GM23338 (cell line): ENCODE measurements around the gene CCDC175. TPM values are rescaled to one million over a fixed set of nuclear protein-coding genes. Genes with fewer than 3 reads are reported as not detected.

Source experiments
- ATAC-seq: fragments of 200-7000 bp; cut with Tn5 transposase; 3 replicates; pipeline ENCODE4 v1.9.1; 2020
- DNase-seq: peaks from one replicate; pipeline ENCODE4 v3.0.0-alpha.2; 2015; ENCODE audit warnings: low spot score
- H2AFZ ChIP-seq: fragments of 200-600 bp; sonication (generic); 2 replicates; pipeline ENCODE4 v1.8.0; 2016; ENCODE audit warnings: antibody characterized with exemption, mild to moderate bottlenecking, moderate library complexity
- H3F3A ChIP-seq: fragments of 200-600 bp; sonication (generic); replicated peaks from 2 replicates; pipeline ENCODE4 v1.8.0; 2017; ENCODE audit warnings: antibody characterized with exemption, mixed run types, low read depth
- H3K27ac ChIP-seq: fragments of 200-600 bp; sonication (generic); 2 replicates; pipeline ENCODE4 v1.6.1; 2016; ENCODE audit warnings: low read depth
- H3K27me3 ChIP-seq: fragments of 200-600 bp; sonication (generic); 2 replicates; pipeline ENCODE4 v1.8.0; 2016; ENCODE audit warnings: mild to moderate bottlenecking, mixed run types, moderate library complexity; ENCODE audit not compliant: insufficient read depth
- H3K36me3 ChIP-seq: fragments of 200-600 bp; sonication (generic); 2 replicates; pipeline ENCODE4 v1.8.0; 2016; ENCODE audit warnings: mild to moderate bottlenecking; ENCODE audit not compliant: insufficient read depth
- H3K4me1 ChIP-seq: fragments of 200-600 bp; sonication (generic); 2 replicates; pipeline ENCODE4 v1.8.0; 2016; ENCODE audit warnings: mild to moderate bottlenecking, moderate library complexity; ENCODE audit not compliant: insufficient read depth
- H3K4me2 ChIP-seq: fragments of 200-600 bp; sonication (generic); 2 replicates; pipeline ENCODE4 v1.7.1; 2017; ENCODE audit warnings: mixed run types
- H3K4me3 ChIP-seq: fragments of 200-600 bp; sonication (generic); 2 replicates; pipeline ENCODE4 v1.6.1; 2016; ENCODE audit warnings: mixed run types
- H3K79me2 ChIP-seq: fragments of 200-600 bp; sonication (generic); replicated peaks from 2 replicates; pipeline ENCODE4 v1.8.0; 2017; ENCODE audit warnings: mild to moderate bottlenecking; ENCODE audit not compliant: insufficient read depth
- H3K9me2 ChIP-seq: fragments of 200-600 bp; sonication (generic); 2 replicates; pipeline ENCODE4 v1.8.0; 2017; ENCODE audit not compliant: insufficient read depth
- H4K20me1 ChIP-seq: fragments of 200-600 bp; sonication (generic); replicated peaks from 2 replicates; pipeline ENCODE4 v1.8.0; 2017; ENCODE audit warnings: mild to moderate bottlenecking; ENCODE audit not compliant: insufficient read depth
- H3K27ac Mint-ChIP-seq: 2 replicates; pipeline ENCODE4 v1.8.0; 2020; ENCODE audit warnings: inconsistent platforms, mild to moderate bottlenecking, moderate library complexity, mixed read lengths
- H3K27me3 Mint-ChIP-seq: 3 replicates; pipeline ENCODE4 v1.8.0; 2022; ENCODE audit warnings: low read depth, mild to moderate bottlenecking, moderate library complexity, mixed read lengths, inconsistent platforms; ENCODE audit not compliant: insufficient read depth, poor library complexity
- H3K36me3 Mint-ChIP-seq: 3 replicates; pipeline ENCODE4 v1.8.0; 2021; ENCODE audit warnings: low read depth, mild to moderate bottlenecking, inconsistent platforms, moderate library complexity, mixed read lengths
- H3K4me1 Mint-ChIP-seq: 3 replicates; pipeline ENCODE4 v1.8.0; 2020; ENCODE audit warnings: mild to moderate bottlenecking, inconsistent platforms, mixed read lengths
- H3K4me3 Mint-ChIP-seq: 3 replicates; pipeline ENCODE4 v1.8.0; 2021; ENCODE audit warnings: moderate library complexity, mild to moderate bottlenecking, inconsistent platforms, mixed read lengths
- H3K9me3 Mint-ChIP-seq: 3 replicates; pipeline ENCODE4 v1.8.0; 2020; ENCODE audit warnings: moderate library complexity, mild to moderate bottlenecking, inconsistent platforms, mixed read lengths
- CREB1 ChIP-seq: fragments of 250-450 bp; sonication (Bioruptor Pico); IDR thresholded peaks from 2 replicates; pipeline ENCODE4 v1.5.0; 2020; ENCODE audit warnings: low read depth, mild to moderate bottlenecking, moderate library complexity
- CTCF ChIP-seq, 2 experiments: fragments of 200-600 bp in 1 of 2; sonication (generic) in 1 of 2; conservative IDR thresholded peaks; 2 replicates each; pipeline versions ENCODE4 v1.5.1 to v1.6.1; 2016 to 2017; ENCODE audit warnings: antibody characterized with exemption in 2 of 2, low read depth in 2 of 2, mild to moderate bottlenecking in 2 of 2, moderate library complexity in 1 of 2
- JUNB ChIP-seq: IDR thresholded peaks from one replicate; pipeline ENCODE4 v1.6.1; 2016; ENCODE audit warnings: antibody characterized with exemption; ENCODE audit not compliant: unreplicated experiment
- NANOG ChIP-seq: IDR thresholded peaks from 2 replicates; pipeline ENCODE4 v1.6.1; 2016; ENCODE audit warnings: antibody characterized with exemption, borderline replicate concordance
- POLR2AphosphoS5 ChIP-seq: IDR thresholded peaks from 2 replicates; pipeline ENCODE4 v1.6.1; 2016; ENCODE audit warnings: antibody characterized with exemption, low read depth
- REST ChIP-seq: IDR thresholded peaks from one replicate; pipeline ENCODE4 v1.6.1; 2018; ENCODE audit warnings: antibody characterized with exemption; ENCODE audit not compliant: unreplicated experiment
- STAT1 ChIP-seq: IDR thresholded peaks from one replicate; pipeline ENCODE4 v1.6.1; 2016; ENCODE audit warnings: antibody characterized with exemption; ENCODE audit not compliant: unreplicated experiment
- ZNF114 ChIP-seq: fragments of 250-450 bp; sonication (Bioruptor Pico); IDR thresholded peaks from 2 replicates; pipeline ENCODE4 v1.5.0; 2020; ENCODE audit warnings: mild to moderate bottlenecking, moderate library complexity
- ZNF462 ChIP-seq: fragments of 250-450 bp; sonication (Bioruptor Pico); IDR thresholded peaks from 2 replicates; pipeline ENCODE4 v1.5.0; 2020; ENCODE audit warnings: mild to moderate bottlenecking, moderate library complexity
- polyA plus RNA-seq: library from polyadenylated mRNA; unstranded; fragments of >200 nt; fragmentation: Nextera tagmentation; extraction: Ambion mirVana; gene quantifications from 2 replicates; pipeline ENCODE4 v1.2.1, GENCODE V29; 2016
- total RNA-seq: library from RNA; depleted of rRNA; stranded (reverse); fragments of >200 nt; shearing (Covaris generic); gene quantifications from 2 replicates; pipeline ENCODE4 v1.2.3, GENCODE V29; 2014
- TF ChIP-seq, protein P1 (sequence below): IDR thresholded peaks from 2 replicates; pipeline ENCODE4 v1.6.1; 2016; ENCODE audit warnings: antibody characterized with exemption

The CCDC175 gene
- total and polyA plus RNA-seq, 2 experiments from 2014 or later: 0.50 TPM; not detected in 1

DNA sequence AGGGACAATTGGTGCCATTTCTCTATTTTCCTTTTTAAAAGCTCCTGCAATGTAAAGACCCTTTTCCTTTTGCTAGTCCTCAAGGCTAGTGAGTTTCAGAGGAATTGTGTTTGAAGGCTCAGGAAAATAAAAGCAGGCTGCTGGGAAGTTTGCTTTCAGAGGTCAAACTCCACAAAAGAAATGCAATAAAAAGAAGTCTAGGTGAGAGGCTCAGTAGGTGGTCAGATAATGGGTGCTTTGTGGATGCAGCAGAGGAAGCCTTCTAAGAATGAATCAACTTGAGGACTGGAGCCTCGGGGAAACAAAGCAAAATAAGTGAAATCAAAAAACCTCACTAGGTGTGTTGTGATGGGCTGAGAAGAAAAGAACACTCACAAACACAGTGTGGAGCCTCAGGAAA, 10.3 kb downstream of the CCDC175 start:
- Mint-ChIP-seq H3K36me3 (no peaks in the 10 kb centered on the region), H3K27ac (no peak overlapping the region; the same call in 1 of the 2 replicates), H3K27me3 (no peaks in the 10 kb centered on the region), H3K4me3 (no peak overlapping the region), H3K4me1 (peaks cover 31% of the 10 kb centered on the region), H3K9me3 (no peaks in the 10 kb centered on the region)
- Histone ChIP-seq H3K79me2 (no peaks in the 10 kb centered on the region), H3K4me3 (no peak overlapping the region), H3K4me1 (peaks cover 15% of the 10 kb centered on the region), H3K36me3 (no peaks in the 10 kb centered on the region), H3K9me2 (no peaks in the 10 kb centered on the region), H3K4me2 (peak overlapping the region; percentile 39; the same call in 1 of the 2 replicates), H3K27me3 (no peaks in the 10 kb centered on the region), H3K27ac (peak overlapping the region; percentile 63; the same call in 1 of the 2 replicates), H3F3A (no peaks in the 10 kb centered on the region), H2AFZ (0 out of 2 replicates have a peak overlapping the region, but pooled peaks have one; percentile 8), H4K20me1 (no peaks in the 10 kb centered on the region)
- DNase-seq (no peak), ATAC-seq (peak; percentile 57)
- TF ChIP-seq ZNF114 (CRISPR knock-in tag): no peak

DNA sequence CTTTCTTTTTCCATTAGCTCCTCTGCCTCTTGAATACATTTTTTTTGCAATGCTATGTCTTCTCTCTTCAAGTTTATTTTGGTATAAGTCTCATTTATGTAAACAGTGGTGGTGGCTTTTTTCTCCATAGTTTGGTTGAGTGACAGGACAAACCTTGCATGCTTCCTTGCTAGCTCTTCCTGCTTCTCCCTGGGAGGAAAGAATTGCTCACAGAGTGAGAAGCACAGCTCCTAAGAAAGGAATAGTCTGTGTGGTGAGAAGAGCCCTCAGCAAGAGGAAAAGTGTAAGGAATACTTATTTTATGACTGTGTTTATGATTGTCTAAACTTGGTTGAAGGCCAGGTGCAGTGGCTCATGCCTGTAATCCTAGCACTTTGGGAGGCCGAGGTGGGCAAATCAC, 11.5 kb downstream of the CCDC175 start:
- Mint-ChIP-seq H3K9me3 (no peaks in the 10 kb centered on the region), H3K27ac (no peak overlapping the region), H3K4me1 (peaks cover 31% of the 10 kb centered on the region), H3K36me3 (no peaks in the 10 kb centered on the region), H3K4me3 (no peak overlapping the region), H3K27me3 (peaks cover 2% of the 10 kb centered on the region)
- DNase-seq (no peak), ATAC-seq (no peak)
- H3K4me2 ChIP-seq: no peak overlapping the region
- H2AFZ ChIP-seq: no peak overlapping the region
- H3K4me3 ChIP-seq: no peak overlapping the region
- no peaks in the 10 kb centered on the region for H3K36me3 ChIP-seq
- H3K27me3 ChIP-seq: no peaks in the 10 kb centered on the region
- H3K79me2 ChIP-seq: no peaks in the 10 kb centered on the region
- H3K4me1 ChIP-seq: peaks cover 15% of the 10 kb centered on the region
- H3F3A ChIP-seq: no peaks in the 10 kb centered on the region
- no peaks in the 10 kb centered on the region for H4K20me1 ChIP-seq
- no peaks in the 10 kb centered on the region for H3K9me2 ChIP-seq
- H3K27ac ChIP-seq: no peak overlapping the region
- TF ChIP-seq STAT1 (no peak), NANOG (no peak), JUNB (no peak), POLR2AphosphoS5 (no peak), REST (no peak), CREB1 (CRISPR knock-in tag) (no peak), CTCF (conservative IDR thresholded peaks at IDR 0.05; ENCODE audit: low read depth in 2 of 2) (no peak), ZNF462 (CRISPR knock-in tag) (no peak)
- TF ChIP-seq, protein P1, sequence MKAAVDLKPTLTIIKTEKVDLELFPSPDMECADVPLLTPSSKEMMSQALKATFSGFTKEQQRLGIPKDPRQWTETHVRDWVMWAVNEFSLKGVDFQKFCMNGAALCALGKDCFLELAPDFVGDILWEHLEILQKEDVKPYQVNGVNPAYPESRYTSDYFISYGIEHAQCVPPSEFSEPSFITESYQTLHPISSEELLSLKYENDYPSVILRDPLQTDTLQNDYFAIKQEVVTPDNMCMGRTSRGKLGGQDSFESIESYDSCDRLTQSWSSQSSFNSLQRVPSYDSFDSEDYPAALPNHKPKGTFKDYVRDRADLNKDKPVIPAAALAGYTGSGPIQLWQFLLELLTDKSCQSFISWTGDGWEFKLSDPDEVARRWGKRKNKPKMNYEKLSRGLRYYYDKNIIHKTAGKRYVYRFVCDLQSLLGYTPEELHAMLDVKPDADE: no peak
